SK-N-SH (cell line): Measurements from ENCODE around the gene LPCAT3. TPM values are rescaled to one million over a fixed set of nuclear protein-coding genes. Genes with fewer than 3 reads are reported as not detected.

Source experiments
- CTCF ChIA-PET: fragments of 300-600, 350-600 bp; formaldehyde crosslinking; extraction: SDS; loops from one replicate; lab custom pipeline; 2021; lab: Yijun Ruan, JAX
- POLR2A ChIA-PET: fragments of 350-600 bp; sonication (Branson Sonifier 250); formaldehyde crosslinking; extraction: SDS; loops from one replicate; lab custom pipeline; 2020; ENCODE audit warnings: antibody characterized with exemption, inconsistent platforms; lab: Yijun Ruan, JAX
- DNase-seq: peaks from one replicate; pipeline ENCODE4 v3.0.0; 2012
- H2AFZ ChIP-seq: fragments of 200-600 bp; sonication (generic); 2 replicates; pipeline ENCODE4 v1.8.1; 2016; ENCODE audit warnings: antibody characterized with exemption, mild to moderate bottlenecking, low read depth
- H3F3A ChIP-seq: fragments of 200-600 bp; sonication (generic); replicated peaks from 2 replicates; pipeline ENCODE3; 2016; ENCODE audit warnings: antibody characterized with exemption, mild to moderate bottlenecking; ENCODE audit not compliant: insufficient read depth
- H3K27ac ChIP-seq, 2 experiments: fragments of 200-500 bp in 1 of 2; fragments of 200-600 bp in 1 of 2; sonication (Bioruptor generic) in 1 of 2; sonication (generic), shearing (Covaris generic) in 1 of 2; 2 replicates each; pipeline versions ENCODE4 v1.5.1 to v1.6.1; 2014 to 2016; ENCODE audit warnings: low read depth in 2 of 2, inconsistent platforms in 1 of 2, low read length in 1 of 2, mild to moderate bottlenecking in 1 of 2, mixed read lengths in 1 of 2
- H3K27me3 ChIP-seq: fragments of 200-600 bp; sonication (generic), shearing (Covaris generic); 2 replicates; pipeline ENCODE4 v1.6.1; 2016; ENCODE audit warnings: mixed run types; ENCODE audit not compliant: insufficient read depth
- H3K36me3 ChIP-seq, 2 experiments: fragments of 200-500 bp in 1 of 2; fragments of 200-600 bp in 1 of 2; sonication (Bioruptor generic) in 1 of 2; sonication (generic) in 1 of 2; replicated peaks in 1 of 2; 2 replicates each; pipeline versions ENCODE3 to v1.5.1; 2014 to 2016; ENCODE audit warnings: low read length in 1 of 2, mild to moderate bottlenecking in 1 of 2; ENCODE audit not compliant: insufficient read depth in 2 of 2, control insufficient read depth in 1 of 2
- H3K4me1 ChIP-seq, 2 experiments: fragments of 200-500 bp in 1 of 2; fragments of 200-600 bp in 1 of 2; sonication (Bioruptor generic) in 1 of 2; sonication (generic), shearing (Covaris generic) in 1 of 2; 2 replicates each; pipeline versions ENCODE4 v1.5.1 to v1.6.1; 2014 to 2016; ENCODE audit warnings: low read depth in 1 of 2, low read length in 1 of 2, mixed run types in 1 of 2; ENCODE audit not compliant: insufficient read depth in 2 of 2, control insufficient read depth in 1 of 2
- H3K4me2 ChIP-seq: fragments of 200-600 bp; sonication (generic), shearing (Covaris generic); 2 replicates; pipeline ENCODE4 v1.6.1; 2017; ENCODE audit warnings: mixed run types
- H3K4me3 ChIP-seq, 2 experiments: fragments of 200-500 bp in 1 of 2; fragments of 200-600 bp in 1 of 2; sonication (Bioruptor generic) in 1 of 2; sonication (generic), shearing (Covaris generic) in 1 of 2; 2 replicates each; pipeline versions ENCODE4 v1.5.1 to v1.8.1; 2014 to 2016; ENCODE audit warnings: low read depth in 2 of 2, inconsistent platforms in 1 of 2, low read length in 1 of 2, mild to moderate bottlenecking in 1 of 2, mixed read lengths in 1 of 2, moderate library complexity in 1 of 2
- H3K79me2 ChIP-seq: fragments of 200-600 bp; sonication (generic); 2 replicates; pipeline ENCODE4 v1.8.1; 2017; ENCODE audit warnings: mild to moderate bottlenecking; ENCODE audit not compliant: insufficient read depth
- H3K9ac ChIP-seq: fragments of 200-600 bp; sonication (generic); 2 replicates; pipeline ENCODE4 v1.6.1; 2017; ENCODE audit warnings: mixed run types
- H3K9me2 ChIP-seq: fragments of 200-600 bp; sonication (generic); 2 replicates; pipeline ENCODE4 v1.6.1; 2017; ENCODE audit warnings: mixed run types
- H3K9me3 ChIP-seq: fragments of 200-600 bp; sonication (generic); 2 replicates; pipeline ENCODE4 v1.6.1; 2017; ENCODE audit warnings: mixed run types, mild to moderate bottlenecking, moderate library complexity
- H4K20me1 ChIP-seq: fragments of 200-600 bp; sonication (generic); 2 replicates; pipeline ENCODE4 v1.6.1; 2017; ENCODE audit warnings: mild to moderate bottlenecking, mixed run types; ENCODE audit not compliant: insufficient read depth
- CHD2 ChIP-seq: fragments of 150-350 bp; IDR thresholded peaks from 2 replicates; pipeline ENCODE4 v1.6.1; 2018; ENCODE audit warnings: low read length; ENCODE audit not compliant: partially characterized antibody
- EP300 ChIP-seq, 2 experiments: IDR thresholded peaks; 2 replicates each; pipeline versions ENCODE4 v1.4.0 to v1.6.1; 2012; ENCODE audit warnings: borderline replicate concordance in 1 of 2, low read depth in 1 of 2, low read length in 1 of 2
- EZH2phosphoT487 ChIP-seq: fragments of 200-600 bp; sonication (generic); IDR thresholded peaks from 2 replicates; pipeline ENCODE4 v1.6.1; 2017; ENCODE audit warnings: low read depth, mixed run types, mild to moderate bottlenecking, antibody characterized with exemption, moderate library complexity, borderline replicate concordance
- FOSL2 ChIP-seq: IDR thresholded peaks from 2 replicates; pipeline ENCODE4 v1.4.0; 2012; ENCODE audit warnings: low read depth, mild to moderate bottlenecking, moderate library complexity, borderline replicate concordance
- FOXM1 ChIP-seq: IDR thresholded peaks from 2 replicates; pipeline ENCODE4 v1.4.0; 2012; ENCODE audit warnings: low read depth, mild to moderate bottlenecking
- GABPA ChIP-seq: IDR thresholded peaks from 2 replicates; pipeline ENCODE4 v1.4.0; 2012; ENCODE audit warnings: low read depth, mild to moderate bottlenecking
- GATA2 ChIP-seq: sonication (generic); formaldehyde crosslinking; IDR thresholded peaks from 2 replicates; pipeline ENCODE4 v1.5.0; 2020; ENCODE audit warnings: mild to moderate bottlenecking, missing genetic modification reagents
- MEF2A ChIP-seq: IDR thresholded peaks from 2 replicates; pipeline ENCODE4 v1.4.0; 2012; ENCODE audit warnings: low read depth, borderline replicate concordance
- MXI1 ChIP-seq: IDR thresholded peaks from 2 replicates; pipeline ENCODE4 v1.6.1; 2012; ENCODE audit warnings: mild to moderate bottlenecking, low read depth, low read length, improper control_type of control experiment
- NRF1 ChIP-seq: IDR thresholded peaks from 2 replicates; pipeline ENCODE4 v1.6.1; 2012; ENCODE audit warnings: low read depth, mild to moderate bottlenecking, low read length
- RAD21 ChIP-seq: IDR thresholded peaks from 2 replicates; pipeline ENCODE4 v1.6.1; 2012; ENCODE audit warnings: mild to moderate bottlenecking, low read length
- RXRA ChIP-seq: IDR thresholded peaks from 2 replicates; pipeline ENCODE4 v1.4.0; 2012; ENCODE audit warnings: low read depth, mild to moderate bottlenecking, borderline replicate concordance
- SIN3A ChIP-seq: IDR thresholded peaks from 2 replicates; pipeline ENCODE4 v1.6.1; 2012; ENCODE audit warnings: low read depth, mild to moderate bottlenecking, low read length, moderate library complexity, borderline replicate concordance
- SMC3 ChIP-seq: IDR thresholded peaks from 2 replicates; pipeline ENCODE4 v1.6.1; 2012; ENCODE audit warnings: low read depth, low read length, improper control_type of control experiment
- WGBS: methylation state at CpG from one replicate; pipeline ENCODE4 v1.1.6; 2017; ENCODE audit warnings: low lambda C conversion rate; 5-methylcytosine and 5-hydroxymethylcytosine counted together
- polyA plus RNA-seq, 3 experiments: library from polyadenylated mRNA; depleted of rRNA; stranded (reverse); fragments of >200 nt; gene quantifications; 2 replicates each; pipeline ENCODE4 v1.2.3, GENCODE V29; 2012
- TF ChIP-seq, protein P1 (sequence below): IDR thresholded peaks from 2 replicates; pipeline ENCODE4 v1.4.0; 2012; ENCODE audit warnings: low read depth
- TF ChIP-seq, protein P2 (sequence below): IDR thresholded peaks from 2 replicates; pipeline ENCODE4 v1.4.0; 2012; ENCODE audit warnings: low read depth, borderline replicate concordance
- TF ChIP-seq, protein P3 (sequence below): fragments of 200-600 bp; sonication (generic); IDR thresholded peaks from 2 replicates; pipeline ENCODE4 v1.6.1; 2017; ENCODE audit warnings: antibody characterized with exemption, mild to moderate bottlenecking, moderate library complexity
- TF ChIP-seq, protein P4 (sequence below): fragments of 150-350 bp; IDR thresholded peaks from 2 replicates; pipeline ENCODE4 v1.6.1; 2016; ENCODE audit warnings: mild to moderate bottlenecking, low read depth, low read length

Gene LPCAT3
- polyA plus RNA-seq, 1 of the 3 experiments (the other 2 are of a cell fraction) = 23.8 TPM

DNA sequence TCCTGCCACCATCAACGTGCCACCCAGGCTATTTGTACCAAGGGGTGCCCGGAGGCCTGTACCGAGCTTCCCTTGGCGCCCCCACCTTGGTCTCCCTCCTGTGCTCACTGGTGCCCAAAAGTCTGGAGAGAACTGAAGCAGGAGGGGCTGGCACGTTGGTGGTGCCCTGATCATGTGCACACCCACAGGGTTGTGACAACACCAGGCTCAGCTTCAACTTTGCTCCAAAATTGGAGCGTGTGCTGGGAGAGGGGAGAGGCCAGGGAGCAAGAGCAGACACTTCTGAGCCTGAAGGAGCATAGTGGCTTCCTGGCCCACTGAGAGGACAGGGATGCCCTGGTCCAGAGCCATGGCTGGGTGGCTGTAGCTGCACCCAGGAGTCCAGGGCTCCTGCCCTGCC, 13.0 kb upstream of the LPCAT3 start:
- Histone ChIP-seq H3K27ac (no peak overlapping the region), H3K9me2 (no peaks in the 10 kb centered on the region), H3K4me2 (no peak overlapping the region), H3K9ac (no peak overlapping the region), H3K36me3 (no peaks in the 10 kb centered on the region), H3K4me3 (no peak overlapping the region), H4K20me1 (no peaks in the 10 kb centered on the region), H3K79me2 (no peaks in the 10 kb centered on the region), H3F3A (no peaks in the 10 kb centered on the region), H3K27me3 (no peaks in the 10 kb centered on the region; the same call in 1 of the 2 replicates), H3K4me1 (no peaks in the 10 kb centered on the region), H2AFZ (no peak overlapping the region), H3K9me3 (no peaks in the 10 kb centered on the region)
- ChIA-PET CTCF (interaction anchor here (1.0 to 1.8 kb wide), 2 partner anchors 26 to 87 kb away, joined by 4 to 5 read pairs; partner anchors contain the start of gene C12orf57), POLR2A (no interaction called here)
- 41% methylated on average over 5 of the region's 6 CpGs for WGBS
- TF ChIP-seq, protein P1, sequence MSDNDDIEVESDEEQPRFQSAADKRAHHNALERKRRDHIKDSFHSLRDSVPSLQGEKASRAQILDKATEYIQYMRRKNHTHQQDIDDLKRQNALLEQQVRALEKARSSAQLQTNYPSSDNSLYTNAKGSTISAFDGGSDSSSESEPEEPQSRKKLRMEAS = no peak
- TF ChIP-seq CHD2 (no peak), EZH2phosphoT487 (no peak), FOSL2 (no peak), MEF2A (no peak), MXI1 (no peak), FOXM1 (no peak), GABPA (no peak), RXRA (no peak), SMC3 (no peak), EP300 (IDR thresholded peaks at IDR 0.05; ENCODE audit: borderline replicate concordance in 1 of 2, low read depth in 1 of 2, low read length in 1 of 2) (no peak), RAD21 (no peak), SIN3A (no peak), GATA2 (CRISPR knock-in tag) (no peak), NRF1 (no peak)
- TF ChIP-seq, protein P2, sequence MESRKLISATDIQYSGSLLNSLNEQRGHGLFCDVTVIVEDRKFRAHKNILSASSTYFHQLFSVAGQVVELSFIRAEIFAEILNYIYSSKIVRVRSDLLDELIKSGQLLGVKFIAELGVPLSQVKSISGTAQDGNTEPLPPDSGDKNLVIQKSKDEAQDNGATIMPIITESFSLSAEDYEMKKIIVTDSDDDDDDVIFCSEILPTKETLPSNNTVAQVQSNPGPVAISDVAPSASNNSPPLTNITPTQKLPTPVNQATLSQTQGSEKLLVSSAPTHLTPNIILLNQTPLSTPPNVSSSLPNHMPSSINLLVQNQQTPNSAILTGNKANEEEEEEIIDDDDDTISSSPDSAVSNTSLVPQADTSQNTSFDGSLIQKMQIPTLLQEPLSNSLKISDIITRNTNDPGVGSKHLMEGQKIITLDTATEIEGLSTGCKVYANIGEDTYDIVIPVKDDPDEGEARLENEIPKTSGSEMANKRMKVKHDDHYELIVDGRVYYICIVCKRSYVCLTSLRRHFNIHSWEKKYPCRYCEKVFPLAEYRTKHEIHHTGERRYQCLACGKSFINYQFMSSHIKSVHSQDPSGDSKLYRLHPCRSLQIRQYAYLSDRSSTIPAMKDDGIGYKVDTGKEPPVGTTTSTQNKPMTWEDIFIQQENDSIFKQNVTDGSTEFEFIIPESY = no peak
- TF ChIP-seq, protein P3, sequence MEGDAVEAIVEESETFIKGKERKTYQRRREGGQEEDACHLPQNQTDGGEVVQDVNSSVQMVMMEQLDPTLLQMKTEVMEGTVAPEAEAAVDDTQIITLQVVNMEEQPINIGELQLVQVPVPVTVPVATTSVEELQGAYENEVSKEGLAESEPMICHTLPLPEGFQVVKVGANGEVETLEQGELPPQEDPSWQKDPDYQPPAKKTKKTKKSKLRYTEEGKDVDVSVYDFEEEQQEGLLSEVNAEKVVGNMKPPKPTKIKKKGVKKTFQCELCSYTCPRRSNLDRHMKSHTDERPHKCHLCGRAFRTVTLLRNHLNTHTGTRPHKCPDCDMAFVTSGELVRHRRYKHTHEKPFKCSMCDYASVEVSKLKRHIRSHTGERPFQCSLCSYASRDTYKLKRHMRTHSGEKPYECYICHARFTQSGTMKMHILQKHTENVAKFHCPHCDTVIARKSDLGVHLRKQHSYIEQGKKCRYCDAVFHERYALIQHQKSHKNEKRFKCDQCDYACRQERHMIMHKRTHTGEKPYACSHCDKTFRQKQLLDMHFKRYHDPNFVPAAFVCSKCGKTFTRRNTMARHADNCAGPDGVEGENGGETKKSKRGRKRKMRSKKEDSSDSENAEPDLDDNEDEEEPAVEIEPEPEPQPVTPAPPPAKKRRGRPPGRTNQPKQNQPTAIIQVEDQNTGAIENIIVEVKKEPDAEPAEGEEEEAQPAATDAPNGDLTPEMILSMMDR = no peak
- TF ChIP-seq, protein P4, sequence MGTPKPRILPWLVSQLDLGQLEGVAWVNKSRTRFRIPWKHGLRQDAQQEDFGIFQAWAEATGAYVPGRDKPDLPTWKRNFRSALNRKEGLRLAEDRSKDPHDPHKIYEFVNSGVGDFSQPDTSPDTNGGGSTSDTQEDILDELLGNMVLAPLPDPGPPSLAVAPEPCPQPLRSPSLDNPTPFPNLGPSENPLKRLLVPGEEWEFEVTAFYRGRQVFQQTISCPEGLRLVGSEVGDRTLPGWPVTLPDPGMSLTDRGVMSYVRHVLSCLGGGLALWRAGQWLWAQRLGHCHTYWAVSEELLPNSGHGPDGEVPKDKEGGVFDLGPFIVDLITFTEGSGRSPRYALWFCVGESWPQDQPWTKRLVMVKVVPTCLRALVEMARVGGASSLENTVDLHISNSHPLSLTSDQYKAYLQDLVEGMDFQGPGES = no peak
- no peak for DNase-seq
